H1 (cell line): ENCODE results near the gene VCPKMT. TPM values are rescaled to one million over a fixed set of nuclear protein-coding genes. Genes with fewer than 3 reads are reported as not detected.
A peak's percentile ranks its signal among the peaks of the same experiment; 100 is the strongest.

ENCODE experiments used
- CTCF ChIA-PET: fragments of 300-600 bp; sonication (Branson Sonifier 250); formaldehyde crosslinking; loops from one replicate; lab custom pipeline; 2021; ENCODE audit not compliant: partially characterized antibody; lab: Charles Lee
- POLR2A ChIA-PET: fragments of 300-600 bp; sonication (Branson Sonifier 250); formaldehyde crosslinking; loops from one replicate; lab custom pipeline; 2021; ENCODE audit warnings: inconsistent platforms; ENCODE audit not compliant: partially characterized antibody; lab: Charles Lee
- DNase-seq, 2 experiments: peaks; one replicate each; pipeline versions ENCODE4 v3.0.0 to v3.0.0-alpha.2; 2010 to 2022; ENCODE audit warnings: low spot score in 2 of 2, low read depth in 1 of 2, mixed read lengths in 1 of 2
- FAIRE-seq: peaks from 2 replicates; lab custom pipeline; 2011; peaks lifted over from hg19 to GRCh38; lab: Jason Lieb, UNC
- H2AFZ ChIP-seq: 2 replicates; pipeline ENCODE4 v1.8.1; 2012; ENCODE audit warnings: low read length, inconsistent platforms
- H2AK5ac ChIP-seq: 2 replicates; pipeline ENCODE4 v1.6.1; 2013; ENCODE audit warnings: low read depth, low read length
- H2BK120ac ChIP-seq: replicated peaks from 2 replicates; pipeline ENCODE3; 2013; ENCODE audit warnings: low read depth, low read length, inconsistent platforms
- H2BK12ac ChIP-seq: 2 replicates; pipeline ENCODE4 v1.6.1; 2013; ENCODE audit warnings: low read depth, low read length
- H2BK15ac ChIP-seq: 2 replicates; pipeline ENCODE4 v1.6.1; 2013; ENCODE audit warnings: low read length
- H2BK20ac ChIP-seq: 2 replicates; pipeline ENCODE4 v1.6.1; 2013; ENCODE audit warnings: low read length
- H2BK5ac ChIP-seq: 2 replicates; pipeline ENCODE4 v1.6.1; 2013; ENCODE audit warnings: low read depth, low read length
- H3K14ac ChIP-seq: 2 replicates; pipeline ENCODE4 v1.6.1; 2013; ENCODE audit warnings: inconsistent platforms; ENCODE audit not compliant: insufficient read length
- H3K18ac ChIP-seq: 2 replicates; pipeline ENCODE4 v1.6.1; 2013; ENCODE audit warnings: low read length; ENCODE audit errors: extremely low read depth
- H3K23ac ChIP-seq: 2 replicates; pipeline ENCODE4 v1.6.1; 2013; ENCODE audit warnings: inconsistent platforms; ENCODE audit not compliant: insufficient read length
- H3K23me2 ChIP-seq: 2 replicates; pipeline ENCODE4 v1.6.1; 2013; ENCODE audit warnings: low read depth, low read length
- H3K27ac ChIP-seq: 2 replicates; pipeline ENCODE4 v1.6.1; 2011; ENCODE audit warnings: low read depth, low read length, inconsistent platforms
- H3K27me3 ChIP-seq, 4 experiments: replicated peaks in 1 of 4; 1 replicate in 1 of 4; 2 replicates in 3 of 4; pipeline versions ENCODE4 v1.6.1 to v1.8.1; 2011 to 2013; ENCODE audit warnings: low read length in 3 of 4, mild to moderate bottlenecking in 3 of 4, inconsistent platforms in 2 of 4, mixed read lengths in 2 of 4, moderate library complexity in 1 of 4; ENCODE audit not compliant: control insufficient read depth in 3 of 4, insufficient read depth in 3 of 4; ENCODE audit errors: extremely low read depth in 1 of 4
- H3K36me3 ChIP-seq, 4 experiments: 2 replicates each; pipeline versions ENCODE4 v1.6.1 to v1.8.1; 2011 to 2013; ENCODE audit warnings: mild to moderate bottlenecking in 4 of 4, low read length in 3 of 4, moderate library complexity in 2 of 4, control low read depth in 1 of 4, inconsistent platforms in 1 of 4; ENCODE audit not compliant: insufficient read depth in 4 of 4, control insufficient read depth in 2 of 4
- H3K4ac ChIP-seq: replicated peaks from 2 replicates; pipeline ENCODE3; 2013; ENCODE audit warnings: low read length, low read depth, mixed read lengths, inconsistent platforms; ENCODE audit not compliant: insufficient read length
- H3K4me1 ChIP-seq, 4 experiments: replicated peaks in 1 of 4; 1 replicate in 1 of 4; 2 replicates in 3 of 4; pipeline versions ENCODE4 v1.6.1 to v1.8.1; 2011 to 2013; ENCODE audit warnings: low read length in 3 of 4, inconsistent platforms in 2 of 4, mixed read lengths in 1 of 4; ENCODE audit not compliant: insufficient read depth in 4 of 4, control insufficient read depth in 3 of 4
- H3K4me2 ChIP-seq, 2 experiments: 2 replicates each; pipeline versions ENCODE4 v1.6.1 to v1.8.1; 2011 to 2013; ENCODE audit warnings: low read depth in 2 of 2, low read length in 2 of 2, control low read depth in 1 of 2, inconsistent platforms in 1 of 2, mild to moderate bottlenecking in 1 of 2; ENCODE audit not compliant: insufficient read depth in 1 of 2
- H3K4me3 ChIP-seq, 4 experiments: fragments of 200-600, 300-600 bp in 1 of 4; sonication (generic), shearing (Covaris generic), sonication (Bioruptor Twin) in 1 of 4; 2 replicates each; pipeline versions ENCODE4 v1.5.1 to v1.8.1; 2011 to 2016; ENCODE audit warnings: low read length in 4 of 4, low read depth in 3 of 4, control low read depth in 2 of 4, inconsistent platforms in 2 of 4, mild to moderate bottlenecking in 2 of 4, mixed read lengths in 1 of 4, moderate library complexity in 1 of 4; ENCODE audit not compliant: insufficient read depth in 2 of 4; ENCODE audit errors: extremely low read depth in 1 of 4
- H3K56ac ChIP-seq: replicated peaks from 2 replicates; pipeline ENCODE3; 2013; ENCODE audit warnings: low read depth, mild to moderate bottlenecking, mixed read lengths, low read length, inconsistent platforms; ENCODE audit not compliant: insufficient read length
- H3K79me1 ChIP-seq: 2 replicates; pipeline ENCODE4 v1.6.1; 2013; ENCODE audit warnings: low read depth, low read length, control low read depth
- H3K79me2 ChIP-seq, 2 experiments: 2 replicates each; pipeline versions ENCODE4 v1.6.1 to v1.8.1; 2012 to 2013; ENCODE audit warnings: low read length in 2 of 2, mild to moderate bottlenecking in 2 of 2, inconsistent platforms in 1 of 2; ENCODE audit not compliant: insufficient read depth in 2 of 2, control insufficient read depth in 1 of 2
- H3K9ac ChIP-seq, 4 experiments: replicated peaks in 1 of 4; 1 replicate in 1 of 4; 2 replicates in 3 of 4; pipeline versions ENCODE4 v1.6.1 to v1.8.1; 2011 to 2013; ENCODE audit warnings: low read depth in 3 of 4, low read length in 3 of 4, control low read depth in 2 of 4, mild to moderate bottlenecking in 2 of 4, moderate library complexity in 2 of 4, inconsistent platforms in 1 of 4; ENCODE audit errors: extremely low read depth in 1 of 4
- H3K9me3 ChIP-seq, 2 experiments: 2 replicates each; pipeline versions ENCODE4 v1.6.1 to v1.8.1; 2012 to 2013; ENCODE audit warnings: mild to moderate bottlenecking in 2 of 2, moderate library complexity in 2 of 2, control low read depth in 1 of 2, inconsistent platforms in 1 of 2, low read depth in 1 of 2, low read length in 1 of 2, mixed read lengths in 1 of 2; ENCODE audit not compliant: insufficient read depth in 2 of 2
- H4K20me1 ChIP-seq, 2 experiments: replicated peaks in 1 of 2; 2 replicates each; pipeline versions ENCODE3 to v1.8.1; 2011 to 2013; ENCODE audit warnings: inconsistent platforms in 2 of 2, low read length in 2 of 2, mild to moderate bottlenecking in 1 of 2; ENCODE audit not compliant: insufficient read depth in 2 of 2, control insufficient read depth in 1 of 2
- H4K5ac ChIP-seq: 2 replicates; pipeline ENCODE4 v1.6.1; 2013; ENCODE audit warnings: low read length, low read depth, mixed read lengths, inconsistent platforms; ENCODE audit not compliant: insufficient read length
- H4K8ac ChIP-seq: 2 replicates; pipeline ENCODE4 v1.8.0; 2013; ENCODE audit warnings: mild to moderate bottlenecking, moderate library complexity, low read length, inconsistent platforms; ENCODE audit not compliant: insufficient read depth; ENCODE audit errors: extremely low read depth
- H4K91ac ChIP-seq: replicated peaks from 2 replicates; pipeline ENCODE3; 2013; ENCODE audit warnings: low read length, mixed read lengths, inconsistent platforms; ENCODE audit not compliant: insufficient read length
- POLR2A ChIP-seq, 2 experiments: IDR thresholded peaks; 1 replicate in 1 of 2; 2 replicates in 1 of 2; pipeline ENCODE4 v1.6.1; 2011; ENCODE audit warnings: low read depth in 2 of 2, low read length in 2 of 2, mild to moderate bottlenecking in 2 of 2; ENCODE audit errors: control extremely low read depth in 1 of 2
- RBBP5 ChIP-seq: IDR thresholded peaks from 2 replicates; pipeline ENCODE4 v1.7.1; 2012; ENCODE audit warnings: low read depth, mild to moderate bottlenecking, inconsistent platforms, low read length, moderate library complexity, borderline replicate concordance
- WGBS, 2 experiments: shearing (Covaris generic) in 1 of 2; methylation state at CpG; one replicate each; pipeline versions ENCODE4 v1.1.6 to v1.1.7; 2013 to 2015; ENCODE audit warnings: low lambda C conversion rate in 2 of 2, mixed read lengths in 2 of 2, inconsistent platforms in 1 of 2, low coverage in 1 of 2, missing lambda C conversion rate in 1 of 2; ENCODE audit not compliant: insufficient replicate concordance in 2 of 2, insufficient coverage in 1 of 2, insufficient read length in 1 of 2; ENCODE audit errors: extremely low coverage in 1 of 2, missing lambda C conversion rate in 1 of 2; 5-methylcytosine and 5-hydroxymethylcytosine counted together
- polyA plus RNA-seq, 7 experiments: library from polyadenylated mRNA; depleted of rRNA in 3 of 7; stranded (reverse) in 5 of 7; unstranded in 2 of 7; fragments of >200 nt in 5 of 7; fragments of 200-250 nt in 2 of 7; gene quantifications; 1 replicate in 5 of 7; 2 replicates in 1 of 7; 4 replicates in 1 of 7; pipeline versions ENCODE4 v1.2.1 to v1.2.3, GENCODE V29; 2011 to 2013; ENCODE audit warnings: missing spikeins in 2 of 7, mixed read lengths in 2 of 7
- total RNA-seq: library from RNA; stranded (reverse); fragmentation: NEBNext Ultra II Directional; extraction: Animal tissue kit (Norgen Biotek cat#: 25700); gene quantifications from 2 replicates; pipeline ENCODE4 v1.2.1, GENCODE V29; 2021

VCPKMT gene
- total and polyA plus RNA-seq, 2 of the 8 experiments (the other 6 are each of a cell fraction or from before 2014, with no cell fraction given): 3.8 to 7.1 TPM

GRCh38 chr14:50106178-50106577 is 10.2 kb downstream of the VCPKMT start:
- Histone ChIP-seq H2BK5ac (no peak overlapping the region), H2BK20ac (no peak overlapping the region), H4K5ac (no peak overlapping the region), H3K36me3 (peaks cover 3 to 33% (median 20%) of the 10 kb centered on the region in 4 experiments; a peak in 7 of 8 replicates), H3K23ac (no peak overlapping the region), H3K79me1 (no peaks in the 10 kb centered on the region), H3K18ac (no peak overlapping the region), H2BK12ac (no peak overlapping the region), H3K9me3 (no peaks in the 10 kb centered on the region), H2BK15ac (no peak overlapping the region), H3K27ac (no peak overlapping the region), H3K4ac (no peak overlapping the region), H3K4me1 (no peaks in the 10 kb centered on the region; a peak in 1 of 7 replicates), H4K20me1 (peaks cover 0 to 5% of the 10 kb centered on the region in 2 experiments), H3K14ac (no peak overlapping the region), H2BK120ac (no peak overlapping the region), H3K9ac (no peak overlapping the region), H2AFZ (no peak overlapping the region), H3K56ac (no peak overlapping the region), H4K91ac (no peak overlapping the region), H3K79me2 (no peaks in the 10 kb centered on the region), H3K4me2 (no peak overlapping the region), H3K4me3 (no peak overlapping the region), H4K8ac (no peak overlapping the region; the same call in 1 of the 2 replicates), H2AK5ac (no peak overlapping the region), H3K23me2 (no peaks in the 10 kb centered on the region), H3K27me3 (no peaks in the 10 kb centered on the region)
- DNase-seq (no peak), FAIRE-seq (no peak)
- 83% methylated on average over 4 of the region's 4 CpGs; no CpG with 5 or more reads in 1 of the 2 experiments for WGBS, 2 experiments
- TF ChIP-seq POLR2A (IDR thresholded peaks at IDR 0.05; ENCODE audit: control extremely low read depth in 1 of 2, low read depth in 2 of 2, low read length in 2 of 2) (0 out of 3 replicates have a peak, but pooled peaks of 1 of the 2 experiments have one; percentile 15), RBBP5 (no peak)
- ChIA-PET CTCF (interaction anchor here (1.1 to 7.6 kb wide), 5 partner anchors 14 to 242 kb away, joined by 3 to 90 read pairs (median 9); no protein-coding TSS in a partner anchor), POLR2A (interaction anchor here (1.1 to 2.9 kb wide), 5 partner anchors 10 to 249 kb away, joined by 3 to 27 read pairs (median 7); partner anchors contain the start of genes SOS2 and VCPKMT)
